K562 (cell line): ENCODE data around the gene CSRP2. TPM values are rescaled to one million over a fixed set of nuclear protein-coding genes. Genes with fewer than 3 reads are reported as not detected.

Experiments
- ATAC-seq: fragments of 200-7000 bp; cut with Tn5 transposase; 3 replicates; pipeline ENCODE4 v1.9.1; 2020; ENCODE audit warnings: moderate library complexity
- BruUV-seq: library from RNA; stranded (reverse); fragments of 400-500 nt; replicated peaks from 2 replicates; lab custom pipeline; 2021; lab: Mats Ljungman, UMichigan
- CTCF ChIA-PET: fragments of 300-600 bp; formaldehyde crosslinking; extraction: SDS; loops from one replicate; lab custom pipeline; 2021; ENCODE audit warnings: low intra/inter-chr PET ratio; lab: Yijun Ruan, JAX
- POLR2A ChIA-PET: fragments of 300-600, 350-650 bp; sonication (Branson Sonifier 250); formaldehyde crosslinking; extraction: SDS; loops from one replicate; lab custom pipeline; 2021; ENCODE audit warnings: antibody characterized with exemption, inconsistent platforms; lab: Yijun Ruan, JAX
- DNase-seq, 4 experiments: peaks; one replicate each; pipeline versions ENCODE4 v3.0.0 to v3.0.0-alpha.2; 2011 to 2018; ENCODE audit warnings: low spot score in 3 of 4, mixed read lengths in 3 of 4; ENCODE audit errors: extremely low read depth in 1 of 4
- FAIRE-seq: peaks from 2 replicates; lab custom pipeline; 2011; peaks lifted over from hg19 to GRCh38; lab: Jason Lieb, UNC
- H2AFZ ChIP-seq: 2 replicates; pipeline ENCODE4 v1.6.0; 2011; ENCODE audit warnings: low read depth, low read length, control low read depth, inconsistent platforms
- H3K27ac ChIP-seq: fragments of 200-600 bp; 3 replicates; pipeline ENCODE4 v1.8.0; 2011; ENCODE audit warnings: low read depth, mild to moderate bottlenecking, control low read depth, inconsistent platforms, low read length, moderate library complexity, mixed read lengths; ENCODE audit errors: extremely low read depth
- H3K27me3 ChIP-seq, 2 experiments: fragments of 300-600 bp in 1 of 2; 2 replicates in 1 of 2; 3 replicates in 1 of 2; pipeline versions ENCODE4 v1.6.0 to v1.8.0; 2011; ENCODE audit warnings: inconsistent platforms in 2 of 2, low read length in 2 of 2, mild to moderate bottlenecking in 1 of 2, mixed read lengths in 1 of 2, moderate library complexity in 1 of 2; ENCODE audit not compliant: control insufficient read depth in 2 of 2, insufficient read depth in 2 of 2
- H3K36me3 ChIP-seq: fragments of 300-600 bp; 3 replicates; pipeline ENCODE4 v1.8.0; 2011; ENCODE audit warnings: mild to moderate bottlenecking, low read length, inconsistent platforms; ENCODE audit not compliant: control insufficient read depth, insufficient read depth
- H3K4me1 ChIP-seq, 2 experiments: fragments of 200-600 bp in 1 of 2; replicated peaks in 1 of 2; 2 replicates in 1 of 2; 3 replicates in 1 of 2; pipeline versions ENCODE4 v1.5.1 to v1.8.0; 2011; ENCODE audit warnings: inconsistent platforms in 2 of 2, low read length in 2 of 2, mild to moderate bottlenecking in 1 of 2, mixed read lengths in 1 of 2, moderate library complexity in 1 of 2; ENCODE audit not compliant: control insufficient read depth in 2 of 2, insufficient read depth in 2 of 2
- H3K4me2 ChIP-seq: 2 replicates; pipeline ENCODE4 v1.6.1; 2011; ENCODE audit warnings: low read length, control low read depth, inconsistent platforms, mixed read lengths; ENCODE audit not compliant: insufficient read depth
- H3K4me3 ChIP-seq: fragments of 200-600 bp; sonication (generic), shearing (Covaris generic); 2 replicates; pipeline ENCODE4 v1.5.1; 2016; ENCODE audit warnings: control low read depth, inconsistent platforms
- H3K79me2 ChIP-seq: fragments of 200-600 bp; 3 replicates; pipeline ENCODE4 v1.8.0; 2011; ENCODE audit warnings: low read length, inconsistent platforms; ENCODE audit not compliant: control insufficient read depth, insufficient read depth
- H3K9ac ChIP-seq, 2 experiments: 2 replicates each; pipeline versions ENCODE4 v1.6.0 to v1.6.1; 2011; ENCODE audit warnings: low read depth in 2 of 2, low read length in 2 of 2, control low read depth in 1 of 2, inconsistent platforms in 1 of 2, mild to moderate bottlenecking in 1 of 2, mixed read lengths in 1 of 2; ENCODE audit not compliant: insufficient read depth in 1 of 2
- H3K9me1 ChIP-seq: one replicate; pipeline ENCODE4 v1.6.0; 2011; ENCODE audit warnings: inconsistent platforms, mild to moderate bottlenecking, low read length, moderate library complexity; ENCODE audit not compliant: control insufficient read depth, insufficient read depth
- H3K9me3 ChIP-seq: replicated peaks from 2 replicates; pipeline ENCODE4 v1.5.1; 2011; ENCODE audit warnings: low read depth, low read length, inconsistent platforms; ENCODE audit not compliant: control insufficient read depth, insufficient read depth
- H4K20me1 ChIP-seq: replicated peaks from 2 replicates; pipeline ENCODE4 v1.6.1; 2011; ENCODE audit warnings: low read length, inconsistent platforms, mixed read lengths; ENCODE audit not compliant: control insufficient read depth, insufficient read depth
- CXXC5 ChIP-seq: fragments of 250-450 bp; sonication (Bioruptor Pico); IDR thresholded peaks from 2 replicates; pipeline ENCODE4 v1.8.0; 2022; ENCODE audit warnings: inconsistent platforms, mild to moderate bottlenecking, moderate library complexity
- HMG20A ChIP-seq: fragments of 450-650 bp; formaldehyde crosslinking; conservative IDR thresholded peaks from 2 replicates; pipeline ENCODE4 v1.4.0; 2020; ENCODE audit warnings: mild to moderate bottlenecking, mixed read lengths
- NRF1 ChIP-seq, 2 experiments: fragments of 450-650 bp; IDR thresholded peaks in 1 of 2; conservative IDR thresholded peaks in 1 of 2; 2 replicates each; pipeline ENCODE4 v1.6.1; 2014; ENCODE audit warnings: mild to moderate bottlenecking in 2 of 2
- POLR2G ChIP-seq: fragments of 200-400 bp; formaldehyde crosslinking; IDR thresholded peaks from 2 replicates; pipeline ENCODE4 v1.6.1; 2017; ENCODE audit warnings: low read depth, mild to moderate bottlenecking, antibody characterized with exemption, low read length, moderate library complexity
- PTRF ChIP-seq: fragments of 450-650 bp; IDR thresholded peaks from 2 replicates; pipeline ENCODE4 v1.6.1; 2016; ENCODE audit warnings: mild to moderate bottlenecking, missing genetic modification characterization, missing compliant biosample characterization
- SP2 ChIP-seq: IDR thresholded peaks from 2 replicates; pipeline ENCODE4 v1.6.1; 2011; ENCODE audit warnings: mild to moderate bottlenecking, low read depth, low read length, moderate library complexity; ENCODE audit not compliant: poor library complexity, severe bottlenecking; ENCODE audit errors: extremely low read depth
- ZFPM2 ChIP-seq: fragments of 250-450 bp; sonication (Bioruptor Pico); IDR thresholded peaks from 2 replicates; pipeline ENCODE4 v1.5.1; 2022; ENCODE audit warnings: mild to moderate bottlenecking
- ZNF274 ChIP-seq: IDR thresholded peaks from 2 replicates; pipeline ENCODE4 v1.6.1; 2011; ENCODE audit warnings: low read depth, mild to moderate bottlenecking, low read length, moderate library complexity, borderline replicate concordance
- WGBS: fragments of 100-300 bp; shearing (Covaris generic); methylation state at CpG from one replicate; pipeline ENCODE4 v1.1.6; 2016; ENCODE audit warnings: low coverage, mixed read lengths; ENCODE audit not compliant: insufficient coverage; ENCODE audit errors: missing lambda C conversion rate; 5-methylcytosine and 5-hydroxymethylcytosine counted together
- in situ Hi-C: fragments of 300-500 bp; cut with MboI; formaldehyde crosslinking; loops from 4 replicates; pipeline ENCODE4 v1.15.0; 2018; ENCODE audit warnings: inconsistent platforms, mixed read lengths
- intact Hi-C: fragments of 100-400 bp; cut with micrococcal nuclease; formaldehyde crosslinking; loops from 2 replicates; pipeline ENCODE4 v1.14.2; 2022
- polyA plus RNA-seq, 8 experiments: library from polyadenylated mRNA; depleted of rRNA in 4 of 8; stranded (reverse) in 5 of 8; unstranded in 3 of 8; fragments of >200 nt; fragmentation: Nextera tagmentation in 2 of 8; fragmentation: Illumina TruSeq in 1 of 8; extraction: Ambion mirVana in 2 of 8; extraction: Trizol in 1 of 8; gene quantifications; 2 replicates each; pipeline versions ENCODE4 v1.2.1 to v1.2.3, GENCODE V29; 2011 to 2014; ENCODE audit warnings: inconsistent platforms in 1 of 8, missing spikeins in 1 of 8
- total RNA-seq, 7 experiments: library from RNA; depleted of rRNA in 6 of 7; stranded (reverse); fragments of >200 nt in 6 of 7; fragmentation: Illumina TruSeq in 2 of 7; extraction: Trizol in 2 of 7; gene quantifications; 2 replicates each; pipeline versions ENCODE4 v1.2.1 to v1.2.3, GENCODE V29; 2011 to 2021; ENCODE audit warnings: low replicate concordance in 1 of 7
- TF ChIP-seq, protein P1 (sequence below): sonication (generic); IDR thresholded peaks from 2 replicates; pipeline ENCODE4 v1.6.1; 2016

Gene CSRP2
- total and polyA plus RNA-seq, 9 of the 15 experiments (the other 6 are each of a cell fraction or from before 2014, with no cell fraction given) = 0.32 to 6.2 (median 2.3) TPM

DNA sequence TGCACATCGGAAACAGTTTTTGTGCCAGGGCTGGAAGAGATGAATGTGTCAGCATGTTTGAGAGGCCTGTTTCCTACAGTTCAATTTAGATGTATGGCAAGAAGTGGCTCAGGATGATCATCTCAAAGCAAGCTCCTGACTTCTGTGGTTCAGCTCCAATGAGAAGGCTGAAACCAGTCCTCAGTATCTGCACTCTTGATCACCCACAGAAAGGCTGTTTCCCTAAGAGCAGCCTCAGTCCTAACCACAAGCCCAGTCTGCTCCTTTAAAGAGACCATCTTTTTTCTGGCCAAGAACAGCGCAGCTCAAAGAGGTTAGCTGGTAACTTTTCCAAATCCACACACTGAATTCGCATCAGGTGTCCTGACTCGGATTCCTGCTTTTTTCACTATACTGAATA is 19.2 kb downstream of the CSRP2 start:
- peak; percentile 76 for ATAC-seq
- H3K9ac ChIP-seq = no peak overlapping the region
- in situ Hi-C loops (no loop called here), intact Hi-C loops (no loop called here)
- POLR2A ChIA-PET = no interaction called here
- CTCF ChIA-PET = no interaction called here
- no peaks in the 10 kb centered on the region; a peak in 1 of 5 replicates for H3K4me1 ChIP-seq
- no peaks in the 10 kb centered on the region for H3K9me1 ChIP-seq
- H3K27ac ChIP-seq = no peak overlapping the region
- peak; percentile 26 for FAIRE-seq
- no peak for TF ChIP-seq CXXC5
- TF ChIP-seq, protein P1, sequence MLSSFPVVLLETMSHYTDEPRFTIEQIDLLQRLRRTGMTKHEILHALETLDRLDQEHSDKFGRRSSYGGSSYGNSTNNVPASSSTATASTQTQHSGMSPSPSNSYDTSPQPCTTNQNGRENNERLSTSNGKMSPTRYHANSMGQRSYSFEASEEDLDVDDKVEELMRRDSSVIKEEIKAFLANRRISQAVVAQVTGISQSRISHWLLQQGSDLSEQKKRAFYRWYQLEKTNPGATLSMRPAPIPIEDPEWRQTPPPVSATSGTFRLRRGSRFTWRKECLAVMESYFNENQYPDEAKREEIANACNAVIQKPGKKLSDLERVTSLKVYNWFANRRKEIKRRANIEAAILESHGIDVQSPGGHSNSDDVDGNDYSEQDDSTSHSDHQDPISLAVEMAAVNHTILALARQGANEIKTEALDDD = peak; percentile 25; the same call in 1 of the 2 replicates
- TF ChIP-seq ZFPM2 (CRISPR knock-in tag) = no peak
- no peak for TF ChIP-seq ZNF274
- TF ChIP-seq HMG20A (CRISPR knock-in tag) = no peak
- TF ChIP-seq NRF1 (conservative IDR thresholded peaks at IDR 0.05 in 1 of 2, IDR thresholded peaks at IDR 0.05 in 1 of 2) = no peak
- TF ChIP-seq POLR2G = no peak
- no peak for TF ChIP-seq PTRF (tag)
- no peak for TF ChIP-seq SP2
- WGBS = 64% methylated on average over 4 of the region's 4 CpGs
- no peaks in the 10 kb centered on the region for H3K9me3 ChIP-seq
- H2AFZ ChIP-seq = no peak overlapping the region
- H3K36me3 ChIP-seq = no peaks in the 10 kb centered on the region
- DNase-seq = peak in 2 of 4 experiments; percentile 14 to 24
- no peak overlapping the region for H3K4me2 ChIP-seq
- H3K27me3 ChIP-seq = no peaks in the 10 kb centered on the region
- H4K20me1 ChIP-seq = no peaks in the 10 kb centered on the region
- no peak overlapping the region for H3K4me3 ChIP-seq
- no TSS peak for BruUV-seq
- no peaks in the 10 kb centered on the region for H3K79me2 ChIP-seq
